ENCODE measurements around the gene THOC5.
A peak's percentile ranks its signal among the peaks of the same experiment; 100 is the strongest.
"Not testable (repeated sequence)": the region's sequence is repeated elsewhere in the genome, so short reads cannot be mapped to it uniquely, and the experiment has no call there.

Gene THOC5

GRCh38 chr22:29503811-29504372, 49.7 kb downstream of the THOC5 start:
- no peak for DNase-seq

- no peak for DNase-seq
Measured at GRCh38 chr22:29499852-29500251, 53.7 kb downstream of the THOC5 start.

GRCh38 chr22:29493636-29494035, 59.9 kb downstream of the THOC5 start:
- no peak for DNase-seq

GRCh38 chr22:29491012-29491411, 62.5 kb downstream of the THOC5 start:
- no peak for DNase-seq

- DNase-seq, result not testable (repeated sequence)
Measured at GRCh38 chr22:29489127-29489780, 64.3 kb downstream of the THOC5 start.

GRCh38 chr22:29487426-29487986, 66.1 kb downstream of the THOC5 start:
- DNase-seq, result no peak

- no peak for DNase-seq
Measured at GRCh38 chr22:29485448-29485847, 68.1 kb downstream of the THOC5 start.

GRCh38 chr22:29484642-29485041, 68.9 kb downstream of the THOC5 start:
- no peak for DNase-seq

GRCh38 chr22:29483254-29483653, 70.3 kb downstream of the THOC5 start:
- no peak for DNase-seq

- DNase-seq, result no peak
Measured at GRCh38 chr22:29482726-29483125, 70.8 kb downstream of the THOC5 start.

- DNase-seq, result no peak
Measured at GRCh38 chr22:29482253-29482652, 71.3 kb downstream of the THOC5 start.

GRCh38 chr22:29481265-29482000, 72.1 kb downstream of the THOC5 start:
- no peak for DNase-seq

- peak; percentile 35 for DNase-seq
Measured at GRCh38 chr22:29480512-29481264, 72.9 kb downstream of the THOC5 start.

GRCh38 chr22:29480262-29480511, 73.4 kb downstream of the THOC5 start:
- DNase-seq, result no peak

GRCh38 chr22:29479417-29480261, 73.9 kb downstream of the THOC5 start, which contains the start of gene NEFH:
NEFH (plus strand) TSS chr22:29480218; CDS start chr22:29480263, 45 bp downstream.
- no peak for DNase-seq

GRCh38 chr22:29478326-29479276, 75.0 kb downstream of the THOC5 start:
- peak; percentile 15 for DNase-seq

GRCh38 chr22:29477723-29478318, 75.7 kb downstream of the THOC5 start:
- no peak for DNase-seq

GRCh38 chr22:29476116-29476515, 77.4 kb downstream of the THOC5 start:
- DNase-seq, result no peak

GRCh38 chr22:29475550-29475949, 78.0 kb downstream of the THOC5 start:
- DNase-seq, result no peak

GRCh38 chr22:29473001-29473400, 80.6 kb downstream of the THOC5 start:
- no peak for DNase-seq

Data from CD4-positive, alpha-beta T cell treated with Interleukin-17A for 4 hours (primary cell).